SW 1271 (cell line): ENCODE measurements around the gene FXYD3.
"Not testable (repeated sequence)": the region's sequence is repeated elsewhere in the genome, so short reads cannot be mapped to it uniquely, and the experiment has no call there.

Experiments
- DNase-seq, 2 experiments: peaks; one replicate each; lab custom pipeline; 2025; lab: John Stamatoyannopoulos, UW

The FXYD3 gene

GRCh38 chr19:35086455-35086854, 29.2 kb upstream of the FXYD3 start:
- DNase-seq: no peak

- DNase-seq: no peak
Observed at GRCh38 chr19:35087393-35087792, 28.2 kb upstream of the FXYD3 start.

- peak; percentile 16 to 64 for DNase-seq
Observed at GRCh38 chr19:35088131-35088913, 27.3 kb upstream of the FXYD3 start.

- no peak for DNase-seq
Observed at GRCh38 chr19:35089554-35089953, 26.1 kb upstream of the FXYD3 start.

- DNase-seq: no peak
Observed at GRCh38 chr19:35090160-35090505, 25.5 kb upstream of the FXYD3 start.

- peak in 1 of 2 experiments; percentile 47 for DNase-seq
Observed at GRCh38 chr19:35090506-35091214, 25.0 kb upstream of the FXYD3 start.

- DNase-seq: no peak
Observed at GRCh38 chr19:35093430-35093829, 22.2 kb upstream of the FXYD3 start.

- no peak for DNase-seq
Observed at GRCh38 chr19:35093941-35094647, 21.5 kb upstream of the FXYD3 start.

- DNase-seq: no peak
Observed at GRCh38 chr19:35094656-35095055, 21.0 kb upstream of the FXYD3 start.

GRCh38 chr19:35095667-35096368, 19.8 kb upstream of the FXYD3 start:
- DNase-seq: no peak

- no peak for DNase-seq
Observed at GRCh38 chr19:35098413-35099049, 17.1 kb upstream of the FXYD3 start.

GRCh38 chr19:35099155-35099896, 16.3 kb upstream of the FXYD3 start:
- no peak for DNase-seq

GRCh38 chr19:35099897-35100275, 15.7 kb upstream of the FXYD3 start:
- no peak for DNase-seq

GRCh38 chr19:35100588-35101533, 14.8 kb upstream of the FXYD3 start:
- DNase-seq: no peak

- DNase-seq: not testable (repeated sequence)
Observed at GRCh38 chr19:35101949-35102348, 13.7 kb upstream of the FXYD3 start.

GRCh38 chr19:35103614-35104013, 12.0 kb upstream of the FXYD3 start:
- DNase-seq: not testable (repeated sequence)

- DNase-seq: no peak
Observed at GRCh38 chr19:35104361-35104760, 11.3 kb upstream of the FXYD3 start.

GRCh38 chr19:35105047-35105410, 10.6 kb upstream of the FXYD3 start:
- DNase-seq: no peak

GRCh38 chr19:35105411-35106290, 10.0 kb upstream of the FXYD3 start:
- DNase-seq: no peak
